ENCODE results near the gene PHF24.
A peak's percentile ranks its signal among the peaks of the same experiment; 100 is the strongest.
"Not testable (repeated sequence)": the region's sequence is repeated elsewhere in the genome, so short reads cannot be mapped to it uniquely, and the experiment has no call there.

PHF24 gene

DNA sequence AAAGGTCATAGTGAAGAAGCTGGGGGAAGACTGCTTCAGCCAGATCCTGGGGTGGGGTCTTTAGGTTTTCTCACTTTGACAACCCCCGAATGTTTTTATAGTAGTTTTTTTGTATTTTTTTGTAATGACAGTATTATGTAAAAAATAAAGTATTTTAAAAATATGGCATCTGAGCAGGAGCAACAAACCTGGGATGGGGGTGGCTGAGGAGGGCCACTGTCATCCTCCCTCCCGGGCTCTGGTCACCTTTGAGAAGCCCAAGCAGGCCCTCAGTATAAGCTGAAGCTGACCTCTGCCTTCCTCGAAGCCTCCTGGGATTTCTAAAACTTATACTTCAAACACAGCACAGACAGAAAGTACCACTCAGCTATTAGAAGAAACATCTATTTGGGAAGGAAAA lies 40.2 kb downstream of the PHF24 start:
- DNase-seq: no peak

DNA sequence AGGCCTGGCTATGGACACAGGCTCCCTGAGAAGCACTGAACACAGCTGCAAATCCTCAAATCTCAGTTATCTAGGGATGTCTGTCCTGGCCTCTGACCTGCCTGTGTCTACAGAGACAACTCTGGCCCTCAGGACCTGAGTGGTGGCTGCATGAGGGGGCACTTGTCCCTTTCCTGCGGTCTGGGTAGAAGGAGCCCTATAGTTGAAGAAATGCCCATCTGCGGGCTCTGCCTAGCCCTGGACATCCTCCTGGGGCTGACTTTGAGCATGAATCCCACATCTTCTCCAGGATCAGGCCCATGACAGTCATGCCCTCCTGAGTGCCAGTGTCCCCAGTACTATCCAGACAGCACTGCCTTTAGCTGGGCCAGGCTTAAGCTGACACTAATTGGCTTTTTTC lies 41.5 kb downstream of the PHF24 start:
- DNase-seq: no peak

DNA sequence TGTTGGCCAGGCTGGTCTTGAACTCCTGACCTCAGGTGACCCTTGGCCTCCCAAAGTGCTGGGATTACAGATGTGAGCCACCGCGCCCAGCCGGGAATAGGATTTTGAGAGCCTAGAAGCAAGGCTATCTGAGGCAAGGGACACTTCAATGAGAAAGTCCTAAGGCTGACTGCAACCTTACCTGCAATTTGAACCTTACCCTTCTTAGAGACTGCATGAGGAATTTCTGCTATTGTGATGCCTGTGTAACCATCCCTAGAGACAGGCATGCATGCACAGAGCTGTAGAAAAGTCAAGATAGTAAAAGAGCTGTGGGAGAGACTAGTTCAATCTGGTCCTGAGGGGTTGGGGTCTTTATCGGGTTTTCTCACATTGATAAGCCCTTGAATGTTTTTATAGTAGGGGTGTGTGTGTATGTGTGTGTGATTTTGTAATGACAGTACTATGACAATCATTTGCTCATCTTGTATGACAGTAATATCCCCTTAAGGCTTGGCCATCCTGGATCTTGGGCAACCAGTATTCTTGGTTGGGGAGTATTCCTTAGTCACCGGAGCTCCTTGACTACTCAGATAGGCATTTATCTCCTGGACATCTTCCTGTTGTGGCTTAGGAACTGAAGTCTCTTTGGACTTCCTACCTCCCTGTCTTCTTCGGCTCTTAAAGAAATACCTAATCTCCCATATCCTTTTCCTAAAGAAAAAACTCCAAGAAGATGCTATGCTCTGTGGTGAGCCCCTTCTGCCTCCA lies 42.6 kb downstream of the PHF24 start:
- peak; percentile 65 for DNase-seq

DNA sequence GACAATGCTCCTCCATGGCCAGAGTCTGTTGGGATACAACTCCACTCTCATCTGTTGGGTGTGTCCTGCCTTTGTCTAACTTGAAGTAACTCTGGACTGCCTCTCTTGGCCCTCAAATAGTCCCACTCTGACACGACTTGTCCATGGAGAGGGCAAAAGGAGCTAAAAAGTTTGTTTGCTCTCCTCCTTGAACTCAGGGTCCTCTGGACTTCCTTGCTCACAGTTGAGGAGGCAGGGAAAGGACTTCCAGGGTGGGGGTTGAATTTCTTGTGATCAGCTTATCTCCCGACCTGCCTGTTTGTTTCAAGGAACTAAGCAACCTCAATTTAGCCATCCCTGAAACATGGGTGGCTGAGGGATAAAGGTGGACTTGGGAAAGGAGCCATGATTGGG lies 43.2 kb downstream of the PHF24 start:
- DNase-seq: no peak

DNA sequence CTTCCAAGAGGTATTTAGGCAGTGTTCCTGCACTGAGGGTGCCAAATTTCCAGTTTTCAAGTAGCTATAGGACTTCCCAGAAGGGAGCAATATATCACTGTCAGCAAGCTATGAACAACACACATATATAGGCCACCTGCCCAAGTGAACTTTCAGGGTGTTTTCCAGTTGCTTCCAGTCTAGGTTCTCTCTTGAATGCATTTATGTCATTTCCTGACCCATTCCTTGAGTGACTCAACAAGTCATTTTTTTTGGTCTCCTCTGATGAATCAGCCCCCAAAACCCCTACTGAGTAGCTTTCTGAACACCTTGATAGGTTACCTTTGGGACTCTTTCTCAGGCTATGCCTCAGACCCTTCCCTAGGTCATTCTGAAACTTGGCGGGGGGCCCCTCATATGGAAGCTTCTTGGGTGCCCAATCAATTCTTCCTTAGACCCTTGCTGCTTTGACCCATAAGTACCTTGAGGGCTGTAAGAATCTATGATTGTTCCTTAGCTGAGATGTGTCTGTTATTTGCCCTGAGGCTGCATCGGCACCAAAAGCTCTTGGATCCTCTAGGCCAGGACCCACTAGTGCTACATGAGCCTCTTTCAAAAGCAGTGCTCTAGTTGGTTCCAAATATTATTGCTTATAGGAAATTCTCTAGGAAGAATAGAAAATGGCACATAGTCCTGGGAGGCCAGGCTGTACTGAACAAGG lies 43.9 kb downstream of the PHF24 start:
- DNase-seq: peak; percentile 32

DNA sequence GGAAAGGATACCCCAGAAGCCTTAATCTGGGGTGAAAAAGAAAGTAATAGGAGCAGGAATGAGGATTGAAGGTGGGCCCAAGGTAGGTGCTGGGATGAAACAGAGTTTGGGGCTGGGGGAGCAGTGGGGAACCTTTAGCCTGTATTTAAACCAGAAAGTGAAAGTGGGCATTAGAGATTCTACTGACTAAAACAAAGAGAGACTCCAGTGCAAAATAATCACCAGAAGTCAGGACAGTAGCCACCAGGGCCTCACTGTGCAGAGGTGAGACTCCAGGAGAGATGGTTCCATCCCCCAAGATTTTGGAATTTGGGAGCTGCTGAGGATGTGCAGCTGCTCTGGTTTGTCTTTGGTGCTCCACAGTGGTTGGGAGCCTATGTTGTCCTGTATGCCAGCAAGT lies 44.5 kb downstream of the PHF24 start:
- no peak for DNase-seq

DNA sequence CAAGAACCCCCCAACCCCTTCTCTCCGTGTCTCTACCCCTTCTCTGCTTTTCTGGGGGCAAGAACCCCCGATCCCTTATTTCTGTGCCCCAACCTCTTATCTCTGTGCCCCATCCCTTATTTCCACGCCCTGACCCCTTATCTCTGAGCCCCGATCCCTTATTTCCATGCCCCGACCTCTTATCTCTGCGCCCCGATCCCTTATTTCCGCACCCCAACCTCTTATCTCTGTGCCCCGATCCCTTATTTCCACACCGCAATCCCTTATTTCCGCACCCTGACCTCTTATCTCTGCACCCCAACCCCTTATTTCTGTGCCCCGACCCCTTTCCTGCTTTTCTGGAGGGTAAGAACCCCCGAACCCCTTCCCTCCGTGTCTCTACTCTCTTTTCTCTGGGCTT lies 46.2 kb downstream of the PHF24 start:
- DNase-seq: not testable (repeated sequence)

DNA sequence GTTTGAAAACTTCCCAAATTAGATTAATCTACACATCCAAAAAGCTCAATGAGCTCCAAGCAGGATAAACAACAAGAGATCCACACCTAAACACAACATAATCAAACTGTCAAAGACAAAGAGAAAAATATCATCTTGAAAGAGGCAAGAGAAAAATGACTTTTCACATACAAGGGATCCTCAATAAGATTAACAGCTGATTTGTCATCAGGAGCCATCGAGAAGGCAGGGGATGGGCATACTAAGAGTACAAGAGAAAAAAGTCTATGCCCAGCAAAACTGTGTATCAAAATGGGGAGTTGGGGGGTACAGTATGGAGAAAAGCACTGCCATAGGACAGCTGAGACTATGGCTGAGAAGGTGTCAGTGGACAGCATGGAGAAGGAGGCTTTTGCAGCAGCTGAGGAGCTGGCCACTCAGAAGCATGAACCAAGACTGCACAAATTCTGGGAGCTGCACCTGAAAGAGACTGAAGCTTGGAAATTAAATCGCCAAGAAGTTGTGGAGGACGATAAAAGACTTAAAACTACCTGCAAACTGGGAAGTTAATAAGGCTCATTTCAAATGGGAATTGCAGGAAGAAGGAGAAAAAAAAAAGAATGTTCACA lies 52.4 kb downstream of the PHF24 start:
- DNase-seq: no peak

DNA sequence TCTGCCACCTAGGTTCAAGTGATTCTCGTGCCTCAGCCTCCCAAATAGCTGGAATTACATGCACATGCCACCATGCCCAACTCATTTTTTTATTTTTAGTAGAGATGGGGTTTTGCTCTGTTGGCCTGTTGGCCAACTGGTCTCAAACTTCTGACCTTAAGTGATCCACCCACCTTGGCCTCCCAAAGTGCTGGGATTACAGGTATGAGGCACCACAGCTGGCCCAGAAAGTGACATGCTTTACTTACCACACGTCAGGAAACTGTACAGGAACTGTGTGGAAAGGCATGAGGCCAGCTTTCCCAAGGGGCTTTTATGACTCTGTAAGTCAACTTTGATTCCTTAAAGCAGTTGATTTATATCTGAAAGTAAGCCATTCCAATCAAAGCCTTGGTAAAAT lies 56.4 kb downstream of the PHF24 start:
- no peak for DNase-seq

DNA sequence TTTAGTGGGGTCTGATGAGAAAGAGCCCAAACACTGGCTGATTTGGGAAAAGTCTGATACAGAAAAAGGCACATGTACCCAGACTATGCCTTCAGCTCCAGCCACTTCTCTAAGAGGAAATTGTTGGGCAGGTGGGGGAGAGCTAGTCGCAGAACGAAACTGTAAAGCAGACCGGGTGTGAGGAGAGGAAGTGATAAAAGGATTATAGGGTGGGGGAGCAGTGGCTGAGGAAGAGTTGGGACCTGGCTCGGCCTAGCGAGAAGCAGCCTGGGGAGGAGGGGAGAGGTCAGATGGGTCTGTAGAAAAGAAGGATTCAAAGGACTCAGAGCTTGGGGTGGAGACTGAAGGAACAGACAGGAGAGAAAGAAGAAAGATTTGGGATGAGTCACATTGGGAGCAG lies 65.4 kb downstream of the PHF24 start:
- not testable (repeated sequence) for DNase-seq

DNA sequence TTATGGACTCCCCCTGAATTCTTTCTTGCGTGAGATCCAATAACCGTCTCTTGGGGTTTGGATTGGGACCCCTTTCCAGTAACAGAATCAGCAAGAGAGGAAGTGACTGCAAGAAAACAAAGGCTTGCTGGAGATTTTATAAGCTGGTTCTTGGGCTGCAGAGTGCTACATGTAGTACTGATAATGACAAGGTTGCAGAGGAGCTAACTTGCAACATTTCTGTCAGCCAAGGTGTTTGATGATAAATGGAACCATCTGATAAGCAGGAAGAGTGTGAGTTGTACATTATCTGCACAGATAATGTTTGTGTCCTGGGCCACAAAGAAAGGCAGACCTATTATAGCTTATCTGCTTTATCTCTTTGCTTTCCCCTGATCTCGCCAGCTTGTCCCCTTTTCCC lies 68.6 kb downstream of the PHF24 start:
- DNase-seq: no peak

DNA sequence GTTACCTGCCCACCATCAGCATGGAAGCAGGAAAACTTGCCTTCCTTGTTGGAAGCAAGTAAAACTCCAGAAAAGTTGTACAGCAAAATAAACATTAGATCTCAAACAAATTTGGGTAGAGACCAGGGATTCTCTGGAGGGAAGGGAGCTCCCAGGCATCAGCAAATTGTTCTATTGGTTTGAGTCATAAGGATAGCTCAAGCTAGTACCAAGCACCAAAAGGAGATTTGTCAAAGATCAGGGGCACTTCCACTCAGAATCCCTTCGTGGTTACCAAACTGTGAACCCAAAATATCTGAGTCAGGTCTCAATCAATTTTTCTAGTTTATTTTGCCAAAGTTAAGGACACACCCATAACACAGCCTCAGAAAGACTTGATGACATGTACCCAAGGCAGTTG lies 69.3 kb downstream of the PHF24 start:
- DNase-seq: no peak

DNA sequence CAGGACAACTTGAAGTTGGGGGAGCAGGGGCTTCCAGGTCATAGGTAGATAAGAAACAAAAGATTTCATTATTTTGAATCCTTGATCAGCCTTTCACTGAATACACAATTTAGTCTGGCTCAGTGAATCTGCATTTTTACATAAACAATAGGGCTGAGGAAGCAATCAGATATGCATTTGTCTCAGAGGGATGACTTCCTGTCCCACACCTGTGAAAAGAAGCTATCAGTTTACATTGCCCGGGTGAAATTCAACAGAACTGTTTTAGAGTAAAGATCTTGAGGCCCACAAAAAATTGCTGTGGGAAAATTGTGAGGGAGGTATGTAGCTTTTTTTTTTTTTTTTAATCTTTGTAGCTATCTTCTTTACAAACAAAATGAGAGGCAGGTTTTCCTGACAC lies 69.8 kb downstream of the PHF24 start:
- no peak for DNase-seq

DNA sequence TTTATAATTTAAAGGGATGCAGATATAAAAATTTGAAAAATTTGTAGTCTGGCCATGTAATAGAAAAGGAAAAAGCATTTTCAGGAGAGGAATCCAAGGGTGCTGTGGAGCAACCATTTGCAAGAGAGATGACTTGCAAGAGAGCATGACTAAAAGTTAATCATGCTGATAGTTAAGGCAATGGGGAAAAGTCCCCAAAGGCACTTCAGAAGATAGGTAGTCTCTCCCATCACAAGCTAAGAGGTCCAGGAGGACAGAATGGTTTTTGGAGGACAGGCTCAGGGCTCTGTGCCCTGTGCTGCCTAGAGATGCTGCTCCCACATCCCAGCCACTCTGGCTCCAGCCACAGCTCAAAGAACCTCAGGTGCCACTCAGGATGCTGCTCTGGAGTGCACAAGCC lies 70.3 kb downstream of the PHF24 start:
- no peak for DNase-seq

DNA sequence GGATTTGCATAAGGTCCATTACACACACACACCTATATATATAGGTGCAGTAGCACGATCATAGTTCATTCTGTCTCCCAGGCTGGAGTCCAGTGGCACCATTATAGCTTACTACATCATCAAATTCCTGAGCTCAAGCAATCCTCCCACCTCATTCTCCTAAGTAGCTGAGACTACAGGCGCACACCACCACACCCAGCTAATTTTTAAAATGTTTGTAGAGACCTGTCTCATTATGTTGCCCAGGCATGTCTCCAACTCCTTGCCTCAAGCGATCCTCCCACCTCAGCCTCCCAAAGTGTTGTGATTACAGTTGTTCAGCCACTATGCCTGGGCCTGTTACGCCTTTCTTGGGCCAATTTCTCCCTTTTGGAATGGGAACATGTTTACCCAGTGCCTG lies 71.2 kb downstream of the PHF24 start:
- no peak for DNase-seq

DNA sequence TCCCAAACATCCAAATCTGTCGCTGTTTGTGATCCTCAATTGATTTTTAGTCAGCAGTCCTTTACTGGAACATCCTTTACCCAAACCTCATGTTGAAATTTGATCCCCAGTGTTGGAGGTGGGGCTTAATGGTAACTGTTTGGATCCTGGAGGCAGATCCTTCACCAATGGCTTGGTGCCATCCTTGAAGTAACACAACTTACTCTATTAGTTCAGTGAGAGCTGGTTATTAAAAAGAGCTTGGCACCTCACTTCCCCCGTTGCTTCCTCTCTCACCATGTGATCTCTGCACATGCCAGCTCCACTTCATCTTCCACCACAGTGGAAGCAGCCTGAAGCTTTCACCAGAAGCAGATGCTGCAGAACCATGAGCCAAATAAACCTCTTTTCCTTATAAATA lies 71.8 kb downstream of the PHF24 start:
- DNase-seq: no peak

Data from fibroblast of upper back skin (primary cell).